CD4-positive, alpha-beta T cell treated with Interleukin-10 for 1 hour (primary cell): ENCODE measurements around the gene ZNF592.
"Not testable (repeated sequence)": the region's sequence is repeated elsewhere in the genome, so short reads cannot be mapped to it uniquely, and the experiment has no call there.

Experiments
- DNase-seq: peaks from one replicate; pipeline ENCODE4 v3.0.0-alpha.2; 2020

The ZNF592 gene

GRCh38 chr15:84747416-84748273 lies 747 bp upstream of the ZNF592 start:
- peak; percentile 79 for DNase-seq

- DNase-seq: peak; percentile 59
Observed at GRCh38 chr15:84749111-84749991, 959 bp downstream of the ZNF592 start.

- no peak for DNase-seq
Observed at GRCh38 chr15:84750583-84751092, 2.2 kb downstream of the ZNF592 start.

GRCh38 chr15:84751721-84752120 lies 3.3 kb downstream of the ZNF592 start:
- not testable (repeated sequence) for DNase-seq

GRCh38 chr15:84752195-84752594 lies 3.8 kb downstream of the ZNF592 start:
- DNase-seq: no peak

GRCh38 chr15:84752700-84753099 lies 4.3 kb downstream of the ZNF592 start:
- DNase-seq: no peak

GRCh38 chr15:84754889-84755288 lies 6.5 kb downstream of the ZNF592 start:
- DNase-seq: not testable (repeated sequence)

- DNase-seq: no peak
Observed at GRCh38 chr15:84755736-84756527, 7.5 kb downstream of the ZNF592 start.

- no peak for DNase-seq
Observed at GRCh38 chr15:84759018-84759417, 10.6 kb downstream of the ZNF592 start.

- DNase-seq: no peak
Observed at GRCh38 chr15:84760219-84760618, 11.8 kb downstream of the ZNF592 start.

GRCh38 chr15:84761607-84762131 lies 13.3 kb downstream of the ZNF592 start:
- no peak for DNase-seq

- DNase-seq: no peak
Observed at GRCh38 chr15:84762840-84763572, 14.6 kb downstream of the ZNF592 start.

- DNase-seq: no peak
Observed at GRCh38 chr15:84764585-84764984, 16.2 kb downstream of the ZNF592 start.

- no peak for DNase-seq
Observed at GRCh38 chr15:84764989-84765388, 16.6 kb downstream of the ZNF592 start.

GRCh38 chr15:84765675-84766074 lies 17.3 kb downstream of the ZNF592 start:
- no peak for DNase-seq

GRCh38 chr15:84766461-84767035 lies 18.2 kb downstream of the ZNF592 start:
- DNase-seq: no peak

- DNase-seq: no peak
Observed at GRCh38 chr15:84772031-84772430, 23.6 kb downstream of the ZNF592 start.

GRCh38 chr15:84772467-84772866 lies 24.1 kb downstream of the ZNF592 start:
- DNase-seq: no peak

- DNase-seq: no peak
Observed at GRCh38 chr15:84773716-84774115, 25.3 kb downstream of the ZNF592 start.

- no peak for DNase-seq
Observed at GRCh38 chr15:84775867-84776449, 27.6 kb downstream of the ZNF592 start.

GRCh38 chr15:84778194-84778593 lies 29.8 kb downstream of the ZNF592 start:
- no peak for DNase-seq
